Neuronal stem cell (in vitro differentiated cells): ENCODE results near the gene SHISA7.

Source experiments
- DNase-seq: peaks from one replicate; pipeline ENCODE4 v3.0.0-alpha.2; 2013; ENCODE audit warnings: low spot score
- H2AFZ ChIP-seq: one replicate; pipeline ENCODE4 v1.6.1; 2013; ENCODE audit warnings: mild to moderate bottlenecking, low read length, inconsistent platforms
- H2AK5ac ChIP-seq: 2 replicates; pipeline ENCODE4 v1.6.1; 2013; ENCODE audit warnings: low read depth, mild to moderate bottlenecking, inconsistent platforms, low read length, moderate library complexity, mixed read lengths
- H2BK120ac ChIP-seq: 2 replicates; pipeline ENCODE4 v1.6.1; 2013; ENCODE audit warnings: low read depth, mild to moderate bottlenecking, inconsistent platforms, low read length, moderate library complexity, mixed read lengths
- H2BK12ac ChIP-seq: one replicate; pipeline ENCODE4 v1.6.1; 2013; ENCODE audit warnings: low read length, inconsistent platforms
- H2BK15ac ChIP-seq: 2 replicates; pipeline ENCODE4 v1.6.1; 2013; ENCODE audit warnings: mild to moderate bottlenecking, low read length, inconsistent platforms, mixed read lengths
- H2BK5ac ChIP-seq: one replicate; pipeline ENCODE4 v1.6.1; 2013; ENCODE audit warnings: inconsistent platforms, mild to moderate bottlenecking, low read length, moderate library complexity
- H3K14ac ChIP-seq: one replicate; pipeline ENCODE4 v1.6.1; 2013; ENCODE audit warnings: low read length, inconsistent platforms
- H3K18ac ChIP-seq: 2 replicates; pipeline ENCODE4 v1.6.1; 2013; ENCODE audit warnings: low read length, inconsistent platforms
- H3K23ac ChIP-seq: 2 replicates; pipeline ENCODE4 v1.6.1; 2013; ENCODE audit warnings: low read depth, mild to moderate bottlenecking, mixed read lengths, low read length, inconsistent platforms; ENCODE audit not compliant: poor library complexity
- H3K27ac ChIP-seq: replicated peaks from 3 replicates; pipeline ENCODE4 v1.5.1; 2013; ENCODE audit warnings: low read length, inconsistent platforms
- H3K27me3 ChIP-seq, 3 experiments: 2 replicates each; pipeline ENCODE4 v1.6.1; 2013; ENCODE audit warnings: low read length in 3 of 3, mild to moderate bottlenecking in 2 of 3, inconsistent platforms in 1 of 3, low read depth in 1 of 3, mixed read lengths in 1 of 3, moderate library complexity in 1 of 3; ENCODE audit not compliant: control insufficient read depth in 3 of 3, insufficient read depth in 3 of 3
- H3K36me3 ChIP-seq, 2 donors: replicated peaks in 1 of 2; 2 replicates each; pipeline ENCODE4 v1.6.1; 2013; ENCODE audit warnings: low read length in 2 of 2; ENCODE audit not compliant: control insufficient read depth in 2 of 2, insufficient read depth in 2 of 2
- H3K4ac ChIP-seq: 2 replicates; pipeline ENCODE4 v1.6.1; 2013; ENCODE audit warnings: inconsistent platforms, mild to moderate bottlenecking, low read length, moderate library complexity
- H3K4me1 ChIP-seq, 2 donors: 1 replicate in 1 of 2; 2 replicates in 1 of 2; pipeline ENCODE4 v1.6.1; 2013; ENCODE audit warnings: low read length in 2 of 2, low read depth in 1 of 2; ENCODE audit not compliant: control insufficient read depth in 2 of 2, insufficient read depth in 1 of 2
- H3K4me2 ChIP-seq: one replicate; pipeline ENCODE4 v1.6.1; 2013; ENCODE audit warnings: mild to moderate bottlenecking, low read length, inconsistent platforms; ENCODE audit not compliant: insufficient read depth, poor library complexity, severe bottlenecking
- H3K4me3 ChIP-seq, 2 donors: 2 replicates each; pipeline ENCODE4 v1.5.1; 2013; ENCODE audit warnings: low read length in 2 of 2, mild to moderate bottlenecking in 2 of 2, inconsistent platforms in 1 of 2, moderate library complexity in 1 of 2
- H3K79me1 ChIP-seq: one replicate; pipeline ENCODE4 v1.6.1; 2013; ENCODE audit warnings: low read depth, mild to moderate bottlenecking, inconsistent platforms, low read length, moderate library complexity
- H3K9ac ChIP-seq: one replicate; pipeline ENCODE4 v1.6.1; 2013; ENCODE audit warnings: mild to moderate bottlenecking, low read depth, low read length, inconsistent platforms; ENCODE audit not compliant: poor library complexity
- H3K9me3 ChIP-seq, 2 donors: replicated peaks in 1 of 2; 2 replicates each; pipeline versions ENCODE3 to v1.6.1; 2013; ENCODE audit warnings: low read length in 2 of 2, mild to moderate bottlenecking in 2 of 2, inconsistent platforms in 1 of 2, low read depth in 1 of 2, mixed read lengths in 1 of 2, moderate library complexity in 1 of 2; ENCODE audit not compliant: control insufficient read depth in 2 of 2, insufficient read depth in 1 of 2
- H4K8ac ChIP-seq: one replicate; pipeline ENCODE4 v1.6.1; 2013; ENCODE audit warnings: low read depth, mild to moderate bottlenecking, inconsistent platforms, low read length, moderate library complexity
- H4K91ac ChIP-seq: one replicate; pipeline ENCODE4 v1.6.1; 2013; ENCODE audit warnings: low read length, low read depth, mild to moderate bottlenecking, inconsistent platforms; ENCODE audit not compliant: poor library complexity
- WGBS, 2 donors: extraction: QIAGEN DNeasy Blood & Tissue Kit; methylation state at CpG; one replicate each; pipeline ENCODE4 v1.1.7; 2013; ENCODE audit warnings: missing lambda C conversion rate in 2 of 2, mixed read lengths in 1 of 2; ENCODE audit not compliant: insufficient read length in 2 of 2, insufficient replicate concordance in 1 of 2; ENCODE audit errors: extremely low coverage in 2 of 2; 5-methylcytosine and 5-hydroxymethylcytosine counted together

SHISA7 gene

DNA sequence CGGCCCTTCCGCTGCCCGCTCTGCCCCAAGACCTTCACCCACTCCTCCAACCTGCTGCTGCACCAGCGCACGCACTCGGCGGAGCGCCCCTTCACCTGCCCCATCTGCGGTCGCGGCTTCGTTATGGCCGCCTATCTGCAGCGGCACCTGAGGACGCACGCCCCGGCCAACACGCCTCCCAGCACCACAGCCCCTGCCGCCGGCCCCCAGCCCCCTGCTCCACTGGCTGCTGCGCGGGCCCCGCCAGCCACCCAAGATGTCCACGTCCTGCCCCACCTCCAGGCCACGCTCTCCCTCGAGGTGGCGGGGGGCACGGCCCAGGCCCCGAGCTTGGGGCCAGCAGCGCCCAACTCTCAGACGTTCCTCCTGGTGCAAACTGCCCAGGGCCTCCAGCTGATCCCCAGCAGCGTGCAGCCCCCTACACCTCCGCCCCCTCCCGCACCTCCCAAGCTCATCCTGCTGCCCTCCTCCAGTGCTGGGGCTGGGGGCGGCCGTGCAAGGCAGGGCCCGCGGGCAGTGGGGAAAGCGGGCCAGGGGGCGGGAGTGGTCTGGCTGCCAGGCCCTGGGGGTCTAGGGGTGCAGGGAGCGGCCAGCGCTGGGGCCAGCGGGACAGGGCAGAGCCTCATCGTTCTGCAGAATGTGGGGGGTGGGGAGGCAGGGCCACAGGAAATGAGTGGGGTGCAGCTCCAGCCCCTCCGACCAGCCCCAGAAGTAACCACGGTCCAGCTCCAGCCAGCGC lies 40.0 kb upstream of the SHISA7 start:
- H4K8ac ChIP-seq = peak overlapping the region; percentile 43
- no peak overlapping the region for H2AFZ ChIP-seq
- no peak for DNase-seq
- H3K4me2 ChIP-seq = no peak overlapping the region
- peaks cover 29 to 31% of the 10 kb centered on the region in 2 donors for H3K4me1 ChIP-seq
- H3K18ac ChIP-seq = no peak overlapping the region
- H3K14ac ChIP-seq = no peak overlapping the region
- H2AK5ac ChIP-seq = peak overlapping the region; percentile 99
- peak overlapping the region; percentile 93 for H3K23ac ChIP-seq
- H2BK120ac ChIP-seq = no peak overlapping the region
- no peaks in the 10 kb centered on the region for H3K9me3 ChIP-seq
- H4K91ac ChIP-seq = no peak overlapping the region
- H3K79me1 ChIP-seq = peaks cover 19% of the 10 kb centered on the region
- H3K36me3 ChIP-seq = peaks cover 4 to 14% of the 10 kb centered on the region in 2 donors
- no peak overlapping the region for H3K27ac ChIP-seq
- H2BK15ac ChIP-seq = no peak overlapping the region
- WGBS, 2 donors = no CpG with 5 or more reads among the region's 47 CpGs
- peak overlapping the region; percentile 24 for H2BK5ac ChIP-seq
- H2BK12ac ChIP-seq = no peak overlapping the region
- H3K4me3 ChIP-seq = no peak overlapping the region
- H3K4ac ChIP-seq = no peak overlapping the region
- peak overlapping the region; percentile 21 for H3K9ac ChIP-seq
- no peaks in the 10 kb centered on the region for H3K27me3 ChIP-seq

DNA sequence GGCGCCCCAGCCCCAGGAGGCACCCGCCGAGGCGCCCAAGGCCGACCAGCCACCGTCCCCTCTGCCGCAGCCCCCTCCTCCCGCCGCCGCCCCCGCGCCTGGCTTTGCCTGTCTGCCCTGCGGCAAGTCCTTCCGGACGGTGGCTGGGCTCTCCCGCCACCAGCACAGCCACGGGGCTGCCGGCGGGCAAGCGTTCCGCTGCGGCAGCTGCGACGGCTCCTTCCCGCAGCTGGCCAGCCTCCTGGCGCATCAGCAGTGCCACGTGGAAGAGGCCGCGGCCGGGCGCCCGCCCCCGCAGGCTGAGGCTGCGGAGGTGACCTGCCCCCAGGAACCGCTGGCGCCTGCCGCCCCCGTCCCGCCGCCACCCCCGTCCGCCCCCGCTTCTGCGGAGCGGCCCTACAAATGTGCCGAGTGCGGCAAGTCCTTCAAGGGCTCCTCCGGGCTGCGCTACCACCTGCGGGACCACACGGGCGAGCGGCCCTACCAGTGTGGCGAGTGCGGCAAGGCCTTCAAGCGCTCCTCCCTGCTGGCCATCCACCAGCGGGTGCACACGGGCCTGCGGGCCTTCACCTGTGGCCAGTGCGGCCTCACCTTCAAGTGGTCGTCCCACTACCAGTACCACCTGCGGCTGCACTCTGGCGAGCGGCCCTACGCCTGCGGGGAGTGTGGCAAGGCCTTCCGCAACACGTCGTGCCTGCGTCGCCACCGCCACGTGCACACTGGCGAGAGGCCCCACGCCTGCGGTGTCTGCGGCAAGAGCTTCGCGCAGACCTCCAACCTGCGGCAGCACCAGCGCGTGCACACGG lies 39.3 kb upstream of the SHISA7 start:
- H2AK5ac ChIP-seq = peak overlapping the region; percentile 90

DNA sequence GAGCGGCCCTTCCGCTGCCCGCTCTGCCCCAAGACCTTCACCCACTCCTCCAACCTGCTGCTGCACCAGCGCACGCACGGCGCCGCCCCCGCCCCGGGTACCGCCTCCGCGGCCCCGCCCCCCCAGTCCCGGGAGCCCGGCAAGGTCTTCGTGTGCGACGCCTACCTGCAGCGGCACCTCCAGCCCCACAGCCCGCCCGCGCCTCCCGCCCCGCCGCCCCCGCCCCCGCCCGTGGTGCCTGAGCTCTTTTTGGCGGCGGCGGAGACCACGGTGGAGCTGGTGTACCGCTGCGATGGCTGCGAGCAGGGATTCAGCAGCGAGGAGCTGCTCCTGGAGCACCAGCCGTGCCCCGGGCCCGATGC lies 38.7 kb upstream of the SHISA7 start:
- Histone ChIP-seq H3K4me2 (peak overlapping the region; percentile 40), H3K18ac (no peak overlapping the region), H3K14ac (no peak overlapping the region), H3K27ac (no peak overlapping the region), H3K36me3 (peaks cover 4 to 14% of the 10 kb centered on the region in 2 donors), H4K91ac (no peak overlapping the region), H3K79me1 (peaks cover 16% of the 10 kb centered on the region), H2BK5ac (no peak overlapping the region), H3K4ac (no peak overlapping the region), H2BK12ac (peak overlapping the region; percentile 73), H2BK120ac (no peak overlapping the region), H3K4me3 (no peak overlapping the region), H3K9me3 (no peaks in the 10 kb centered on the region), H3K23ac (peak overlapping the region; percentile 73), H2BK15ac (no peak overlapping the region), H2AFZ (no peak overlapping the region), H4K8ac (peak overlapping the region; percentile 43), H3K4me1 (peaks cover 15 to 20% of the 10 kb centered on the region in 2 donors), H3K9ac (no peak overlapping the region), H2AK5ac (peak overlapping the region; percentile 89), H3K27me3 (no peaks in the 10 kb centered on the region)
- no peak for DNase-seq
- no CpG with 5 or more reads among the region's 40 CpGs for WGBS, 2 donors

More for the DNA sequence above, 39.3 kb upstream of the SHISA7 start:
- no peak overlapping the region for H2AFZ ChIP-seq
- no peak for DNase-seq
- H3K18ac ChIP-seq = peak overlapping the region; percentile 57
- H4K8ac ChIP-seq = peak overlapping the region; percentile 43
- H2BK15ac ChIP-seq = peak overlapping the region; percentile 49
- H3K36me3 ChIP-seq = peaks cover 4 to 14% of the 10 kb centered on the region in 2 donors
- H3K9ac ChIP-seq = no peak overlapping the region
- H3K14ac ChIP-seq = peak overlapping the region; percentile 8
- peaks cover 21 to 26% of the 10 kb centered on the region in 2 donors for H3K4me1 ChIP-seq
- no peaks in the 10 kb centered on the region for H3K9me3 ChIP-seq
- H2BK5ac ChIP-seq = peak overlapping the region; percentile 24
- no peak overlapping the region for H3K4ac ChIP-seq
- no peak overlapping the region for H2BK120ac ChIP-seq
- no CpG with 5 or more reads among the region's 83 CpGs for WGBS, 2 donors
- peak overlapping the region; percentile 93 for H3K23ac ChIP-seq
- no peak overlapping the region for H3K27ac ChIP-seq
- H3K27me3 ChIP-seq = no peaks in the 10 kb centered on the region
- peak overlapping the region; percentile 25 for H3K4me2 ChIP-seq
- peak overlapping the region; percentile 72 for H4K91ac ChIP-seq
- H3K79me1 ChIP-seq = peaks cover 16% of the 10 kb centered on the region
- H2BK12ac ChIP-seq = peak overlapping the region; percentile 84
- H3K4me3 ChIP-seq = peak overlapping the region in 1 of 2 donors; percentile 42
